SK-N-SH (cell line): ENCODE data around the gene HOXB7. TPM values are rescaled to one million over a fixed set of nuclear protein-coding genes. Genes with fewer than 3 reads are reported as not detected.

Source experiments
- CTCF ChIA-PET: fragments of 300-600, 350-600 bp; formaldehyde crosslinking; extraction: SDS; loops from one replicate; lab custom pipeline; 2021; lab: Yijun Ruan, JAX
- POLR2A ChIA-PET: fragments of 350-600 bp; sonication (Branson Sonifier 250); formaldehyde crosslinking; extraction: SDS; loops from one replicate; lab custom pipeline; 2020; ENCODE audit warnings: antibody characterized with exemption, inconsistent platforms; lab: Yijun Ruan, JAX
- DNase-seq: peaks from one replicate; pipeline ENCODE4 v3.0.0; 2012
- H2AFZ ChIP-seq: fragments of 200-600 bp; sonication (generic); 2 replicates; pipeline ENCODE4 v1.8.1; 2016; ENCODE audit warnings: antibody characterized with exemption, mild to moderate bottlenecking, low read depth
- H3F3A ChIP-seq: fragments of 200-600 bp; sonication (generic); replicated peaks from 2 replicates; pipeline ENCODE3; 2016; ENCODE audit warnings: antibody characterized with exemption, mild to moderate bottlenecking; ENCODE audit not compliant: insufficient read depth
- H3K27ac ChIP-seq, 2 experiments: fragments of 200-500 bp in 1 of 2; fragments of 200-600 bp in 1 of 2; sonication (Bioruptor generic) in 1 of 2; sonication (generic), shearing (Covaris generic) in 1 of 2; 2 replicates each; pipeline versions ENCODE4 v1.5.1 to v1.6.1; 2014 to 2016; ENCODE audit warnings: low read depth in 2 of 2, inconsistent platforms in 1 of 2, low read length in 1 of 2, mild to moderate bottlenecking in 1 of 2, mixed read lengths in 1 of 2
- H3K27me3 ChIP-seq: fragments of 200-600 bp; sonication (generic), shearing (Covaris generic); 2 replicates; pipeline ENCODE4 v1.6.1; 2016; ENCODE audit warnings: mixed run types; ENCODE audit not compliant: insufficient read depth
- H3K36me3 ChIP-seq, 2 experiments: fragments of 200-500 bp in 1 of 2; fragments of 200-600 bp in 1 of 2; sonication (Bioruptor generic) in 1 of 2; sonication (generic) in 1 of 2; replicated peaks in 1 of 2; 2 replicates each; pipeline versions ENCODE3 to v1.5.1; 2014 to 2016; ENCODE audit warnings: low read length in 1 of 2, mild to moderate bottlenecking in 1 of 2; ENCODE audit not compliant: insufficient read depth in 2 of 2, control insufficient read depth in 1 of 2
- H3K4me1 ChIP-seq, 2 experiments: fragments of 200-500 bp in 1 of 2; fragments of 200-600 bp in 1 of 2; sonication (Bioruptor generic) in 1 of 2; sonication (generic), shearing (Covaris generic) in 1 of 2; 2 replicates each; pipeline versions ENCODE4 v1.5.1 to v1.6.1; 2014 to 2016; ENCODE audit warnings: low read depth in 1 of 2, low read length in 1 of 2, mixed run types in 1 of 2; ENCODE audit not compliant: insufficient read depth in 2 of 2, control insufficient read depth in 1 of 2
- H3K4me2 ChIP-seq: fragments of 200-600 bp; sonication (generic), shearing (Covaris generic); 2 replicates; pipeline ENCODE4 v1.6.1; 2017; ENCODE audit warnings: mixed run types
- H3K4me3 ChIP-seq, 2 experiments: fragments of 200-500 bp in 1 of 2; fragments of 200-600 bp in 1 of 2; sonication (Bioruptor generic) in 1 of 2; sonication (generic), shearing (Covaris generic) in 1 of 2; 2 replicates each; pipeline versions ENCODE4 v1.5.1 to v1.8.1; 2014 to 2016; ENCODE audit warnings: low read depth in 2 of 2, inconsistent platforms in 1 of 2, low read length in 1 of 2, mild to moderate bottlenecking in 1 of 2, mixed read lengths in 1 of 2, moderate library complexity in 1 of 2
- H3K79me2 ChIP-seq: fragments of 200-600 bp; sonication (generic); 2 replicates; pipeline ENCODE4 v1.8.1; 2017; ENCODE audit warnings: mild to moderate bottlenecking; ENCODE audit not compliant: insufficient read depth
- H3K9ac ChIP-seq: fragments of 200-600 bp; sonication (generic); 2 replicates; pipeline ENCODE4 v1.6.1; 2017; ENCODE audit warnings: mixed run types
- H3K9me2 ChIP-seq: fragments of 200-600 bp; sonication (generic); 2 replicates; pipeline ENCODE4 v1.6.1; 2017; ENCODE audit warnings: mixed run types
- H3K9me3 ChIP-seq: fragments of 200-600 bp; sonication (generic); 2 replicates; pipeline ENCODE4 v1.6.1; 2017; ENCODE audit warnings: mixed run types, mild to moderate bottlenecking, moderate library complexity
- H4K20me1 ChIP-seq: fragments of 200-600 bp; sonication (generic); 2 replicates; pipeline ENCODE4 v1.6.1; 2017; ENCODE audit warnings: mild to moderate bottlenecking, mixed run types; ENCODE audit not compliant: insufficient read depth
- CHD2 ChIP-seq: fragments of 150-350 bp; IDR thresholded peaks from 2 replicates; pipeline ENCODE4 v1.6.1; 2018; ENCODE audit warnings: low read length; ENCODE audit not compliant: partially characterized antibody
- CTCF ChIP-seq: fragments of 200-600 bp; sonication (generic); IDR thresholded peaks from 2 replicates; pipeline ENCODE4 v1.6.1; 2017; ENCODE audit warnings: antibody characterized with exemption, mild to moderate bottlenecking, moderate library complexity
- EP300 ChIP-seq, 2 experiments: IDR thresholded peaks; 2 replicates each; pipeline versions ENCODE4 v1.4.0 to v1.6.1; 2012; ENCODE audit warnings: borderline replicate concordance in 1 of 2, low read depth in 1 of 2, low read length in 1 of 2
- FOSL2 ChIP-seq: IDR thresholded peaks from 2 replicates; pipeline ENCODE4 v1.4.0; 2012; ENCODE audit warnings: low read depth, mild to moderate bottlenecking, moderate library complexity, borderline replicate concordance
- MEF2A ChIP-seq: IDR thresholded peaks from 2 replicates; pipeline ENCODE4 v1.4.0; 2012; ENCODE audit warnings: low read depth, borderline replicate concordance
- POLR2AphosphoS5 ChIP-seq: IDR thresholded peaks from 2 replicates; pipeline ENCODE4 v1.6.1; 2012; ENCODE audit warnings: low read depth, low read length
- RCOR1 ChIP-seq: fragments of 150-350 bp; IDR thresholded peaks from 2 replicates; pipeline ENCODE4 v1.6.1; 2017; ENCODE audit warnings: antibody characterized with exemption, low read length
- TAF1 ChIP-seq: IDR thresholded peaks from 2 replicates; pipeline ENCODE4 v1.6.1; 2012; ENCODE audit warnings: low read depth, mild to moderate bottlenecking, low read length, moderate library complexity, borderline replicate concordance
- TEAD4 ChIP-seq: IDR thresholded peaks from 2 replicates; pipeline ENCODE4 v1.4.0; 2012; ENCODE audit warnings: mild to moderate bottlenecking, borderline replicate concordance; ENCODE audit not compliant: insufficient read depth
- WGBS: methylation state at CpG from one replicate; pipeline ENCODE4 v1.1.6; 2017; ENCODE audit warnings: low lambda C conversion rate; 5-methylcytosine and 5-hydroxymethylcytosine counted together
- polyA plus RNA-seq, 3 experiments: library from polyadenylated mRNA; depleted of rRNA; stranded (reverse); fragments of >200 nt; gene quantifications; 2 replicates each; pipeline ENCODE4 v1.2.3, GENCODE V29; 2012
- TF ChIP-seq, protein P1 (sequence below): fragments of 150-350 bp; IDR thresholded peaks from 2 replicates; pipeline ENCODE4 v1.6.1; 2016; ENCODE audit warnings: mild to moderate bottlenecking, low read depth, low read length

Gene HOXB7
- polyA plus RNA-seq, 1 of the 3 experiments (the other 2 are of a cell fraction), result not detected

GRCh38 chr17:48646183-48647102, 35.6 kb upstream of the HOXB7 start:
- CTCF ChIA-PET, result interaction anchor here (1.1 to 1.8 kb wide), 3 partner anchors 23 to 232 kb away, joined by 3 to 4 read pairs (median 3); no protein-coding TSS in a partner anchor
- Histone ChIP-seq H3F3A (no peaks in the 10 kb centered on the region), H3K36me3 (no peaks in the 10 kb centered on the region), H3K4me1 (no peaks in the 10 kb centered on the region), H3K4me3 (no peak overlapping the region), H3K27ac (no peak overlapping the region), H3K4me2 (no peak overlapping the region), H3K9me3 (no peaks in the 10 kb centered on the region), H3K9ac (no peak overlapping the region), H2AFZ (no peak overlapping the region), H3K27me3 (peaks cover 89% of the 10 kb centered on the region), H3K79me2 (no peaks in the 10 kb centered on the region), H4K20me1 (no peaks in the 10 kb centered on the region), H3K9me2 (no peaks in the 10 kb centered on the region)
- TF ChIP-seq RCOR1 (no peak), CHD2 (no peak)
- TF ChIP-seq, protein P1, sequence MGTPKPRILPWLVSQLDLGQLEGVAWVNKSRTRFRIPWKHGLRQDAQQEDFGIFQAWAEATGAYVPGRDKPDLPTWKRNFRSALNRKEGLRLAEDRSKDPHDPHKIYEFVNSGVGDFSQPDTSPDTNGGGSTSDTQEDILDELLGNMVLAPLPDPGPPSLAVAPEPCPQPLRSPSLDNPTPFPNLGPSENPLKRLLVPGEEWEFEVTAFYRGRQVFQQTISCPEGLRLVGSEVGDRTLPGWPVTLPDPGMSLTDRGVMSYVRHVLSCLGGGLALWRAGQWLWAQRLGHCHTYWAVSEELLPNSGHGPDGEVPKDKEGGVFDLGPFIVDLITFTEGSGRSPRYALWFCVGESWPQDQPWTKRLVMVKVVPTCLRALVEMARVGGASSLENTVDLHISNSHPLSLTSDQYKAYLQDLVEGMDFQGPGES, result no peak
- peak; percentile 23 for DNase-seq
- WGBS, result 6% methylated on average over 57 of the region's 80 CpGs
- POLR2A ChIA-PET, result no interaction called here

GRCh38 chr17:48645639-48646182, 34.9 kb upstream of the HOXB7 start:
- TF ChIP-seq TAF1, result no peak
- no peak for TF ChIP-seq MEF2A
- TF ChIP-seq CHD2, result no peak
- H3K27me3 ChIP-seq, result peaks cover 96% of the 10 kb centered on the region
- H3K27ac ChIP-seq, result no peak overlapping the region
- no peaks in the 10 kb centered on the region for H3K9me3 ChIP-seq
- H3K4me3 ChIP-seq, result no peak overlapping the region
- H3K4me1 ChIP-seq, result no peaks in the 10 kb centered on the region
- WGBS, result 16% methylated on average over 14 of the region's 14 CpGs
- H3K4me2 ChIP-seq, result no peak overlapping the region
- CTCF ChIA-PET, result interaction anchor here (1.1 to 2.3 kb wide), 3 partner anchors 10 to 233 kb away, joined by 3 to 11 read pairs (median 4); no protein-coding TSS in a partner anchor
- H2AFZ ChIP-seq, result no peak overlapping the region
- no peaks in the 10 kb centered on the region for H3F3A ChIP-seq
- H3K36me3 ChIP-seq, result no peaks in the 10 kb centered on the region
- H4K20me1 ChIP-seq, result no peaks in the 10 kb centered on the region
- H3K79me2 ChIP-seq, result no peaks in the 10 kb centered on the region
- peak; percentile 14 for DNase-seq
- H3K9me2 ChIP-seq, result no peaks in the 10 kb centered on the region
- H3K9ac ChIP-seq, result no peak overlapping the region
- POLR2A ChIA-PET, result no interaction called here

DNA sequence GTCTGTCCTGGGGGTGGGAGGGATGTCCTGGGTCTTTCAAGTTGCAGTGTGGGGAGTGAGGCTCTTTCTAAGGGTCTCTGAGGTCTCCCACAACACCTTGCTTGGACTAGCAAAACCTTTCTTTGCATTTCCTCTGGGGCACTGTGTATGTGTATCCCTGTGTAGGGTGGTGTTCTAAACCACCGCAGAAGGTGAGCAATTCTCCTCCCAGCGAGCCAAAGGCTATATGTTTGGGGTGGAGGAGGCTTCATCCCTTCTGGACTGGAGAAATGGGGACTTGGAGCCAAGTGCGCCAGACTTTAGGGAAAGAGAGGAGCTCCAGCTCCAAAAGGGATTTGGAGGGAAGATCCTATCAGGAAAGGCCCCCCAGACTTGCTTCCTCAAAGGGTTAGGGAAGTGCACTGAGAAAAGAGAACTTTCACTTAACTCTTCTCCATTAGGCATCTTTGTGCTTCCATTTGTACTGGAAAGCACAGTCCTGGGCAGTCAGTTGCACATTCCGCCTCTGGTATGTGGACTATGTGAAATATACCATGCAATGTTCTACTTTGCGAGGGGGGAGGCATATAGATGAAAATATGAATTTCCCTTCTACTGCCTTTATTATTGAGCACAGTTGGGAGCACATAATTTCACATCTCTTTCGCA, 34.2 kb upstream of the HOXB7 start:
- POLR2A ChIA-PET, result no interaction called here
- Histone ChIP-seq H3K27ac (no peak overlapping the region), H3K9me3 (no peaks in the 10 kb centered on the region), H3K79me2 (no peaks in the 10 kb centered on the region), H3F3A (no peaks in the 10 kb centered on the region), H3K9me2 (no peaks in the 10 kb centered on the region), H3K27me3 (peaks cover 97% of the 10 kb centered on the region), H2AFZ (no peak overlapping the region)
- peak; percentile 17 for DNase-seq
- CTCF ChIA-PET, result interaction anchor here (1.1 to 2.3 kb wide), 3 partner anchors 9 to 234 kb away, joined by 3 to 11 read pairs (median 4); no protein-coding TSS in a partner anchor
- TF ChIP-seq POLR2AphosphoS5 (no peak), TEAD4 (no peak), EP300 (IDR thresholded peaks at IDR 0.05; ENCODE audit: borderline replicate concordance in 1 of 2, low read depth in 1 of 2, low read length in 1 of 2) (no peak), FOSL2 (no peak), CTCF (no peak), MEF2A (no peak), TAF1 (no peak)
- TF ChIP-seq, all 33 proteins: peak for 0
- Histone ChIP-seq H3K36me3 (no peaks in the 10 kb centered on the region), H4K20me1 (no peaks in the 10 kb centered on the region), H3K9ac (no peak overlapping the region), H3K4me3 (no peak overlapping the region), H3K4me2 (no peak overlapping the region), H3K4me1 (no peaks in the 10 kb centered on the region)
- WGBS, result 6% methylated on average over 6 of the region's 6 CpGs
